Stimulated activated CD8-positive, alpha-beta memory T cell treated with anti-CD3 and anti-CD28 coated beads, Interleukin-15, amount 100 ng/mL, for 4 hours (primary cell): ENCODE measurements around the gene ZDHHC14.
"Not testable (repeated sequence)": the region's sequence is repeated elsewhere in the genome, so short reads cannot be mapped to it uniquely, and the experiment has no call there.

Experiments used
- DNase-seq, 2 donors: peaks; one replicate each; pipeline ENCODE4 v3.0.0-alpha.2; 2020; ENCODE audit warnings: low read depth in 2 of 2

ZDHHC14 gene

GRCh38 chr6:157551041-157551832 is 170.2 kb downstream of the ZDHHC14 start:
- DNase-seq, result no peak

- DNase-seq, result no peak
These were observed 171.2 kb downstream of the ZDHHC14 start for GRCh38 chr6:157552081-157552747.

- no peak for DNase-seq
These were observed 172.0 kb downstream of the ZDHHC14 start for GRCh38 chr6:157552820-157553485.

- no peak for DNase-seq
These were observed 173.8 kb downstream of the ZDHHC14 start for GRCh38 chr6:157554747-157555146.

GRCh38 chr6:157555455-157556143 is 174.6 kb downstream of the ZDHHC14 start:
- no peak for DNase-seq

- DNase-seq, result no peak
These were observed 175.2 kb downstream of the ZDHHC14 start for GRCh38 chr6:157556144-157556645.

GRCh38 chr6:157556671-157557430 is 175.9 kb downstream of the ZDHHC14 start:
- DNase-seq, result no peak

GRCh38 chr6:157557559-157557958 is 176.6 kb downstream of the ZDHHC14 start:
- DNase-seq, result no peak

GRCh38 chr6:157558049-157558448 is 177.1 kb downstream of the ZDHHC14 start:
- no peak for DNase-seq

GRCh38 chr6:157558487-157559200 is 177.7 kb downstream of the ZDHHC14 start:
- DNase-seq, result no peak

- no peak for DNase-seq
These were observed 178.3 kb downstream of the ZDHHC14 start for GRCh38 chr6:157559201-157559756.

- not testable (repeated sequence) for DNase-seq
These were observed 179.1 kb downstream of the ZDHHC14 start for GRCh38 chr6:157560063-157560462.

- DNase-seq, result no peak
These were observed 179.9 kb downstream of the ZDHHC14 start for GRCh38 chr6:157560691-157561413.

GRCh38 chr6:157561414-157561790 is 180.4 kb downstream of the ZDHHC14 start:
- DNase-seq, result no peak

- DNase-seq, result no peak
These were observed 181.2 kb downstream of the ZDHHC14 start for GRCh38 chr6:157561929-157562810.

GRCh38 chr6:157562997-157563396 is 182.0 kb downstream of the ZDHHC14 start:
- no peak for DNase-seq

GRCh38 chr6:157563611-157564284 is 182.8 kb downstream of the ZDHHC14 start:
- DNase-seq, result no peak

GRCh38 chr6:157568702-157569101 is 187.7 kb downstream of the ZDHHC14 start:
- DNase-seq, result no peak
